Upper lobe of left lung (tissue), 6 donors: ENCODE data around the gene TIMD4. TPM values are rescaled to one million over a fixed set of nuclear protein-coding genes. Genes with fewer than 3 reads are reported as not detected.

Experiments
- ATAC-seq, 2 donors: fragments of 200-7000 bp; cut with Tn5 transposase; one replicate each; pipeline ENCODE4 v1.9.1; 2022; ENCODE audit warnings: mild to moderate bottlenecking in 2 of 2, moderate library complexity in 2 of 2; ENCODE audit not compliant: low FRiP score in 2 of 2
- DNase-seq, 2 donors: peaks; one replicate each; pipeline ENCODE4 v3.0.0-alpha.2; 2019 to 2020
- H3K27ac ChIP-seq, 4 donors: fragments of 200-600 bp; sonication (generic); one replicate each; pipeline ENCODE4 v1.5.1; 2016 to 2019
- H3K27me3 ChIP-seq, 4 donors: fragments of 200-600 bp; sonication (generic); one replicate each; pipeline ENCODE4 v1.5.1; 2017 to 2019
- H3K36me3 ChIP-seq, 4 donors: fragments of 200-600 bp; sonication (generic); one replicate each; pipeline ENCODE4 v1.5.1; 2016 to 2019
- H3K4me1 ChIP-seq, 4 donors: fragments of 200-600 bp; sonication (generic); one replicate each; pipeline ENCODE4 v1.5.1; 2018 to 2019
- H3K4me3 ChIP-seq, 4 donors: fragments of 200-600 bp; sonication (generic); one replicate each; pipeline ENCODE4 v1.5.1; 2017 to 2019; ENCODE audit warnings: mild to moderate bottlenecking in 2 of 4, moderate library complexity in 1 of 4
- H3K9me3 ChIP-seq, 4 donors: fragments of 200-600 bp; sonication (generic); one replicate each; pipeline ENCODE4 v1.5.1; 2018 to 2019
- EP300 ChIP-seq, 4 donors: sonication (generic); formaldehyde crosslinking; IDR thresholded peaks; one replicate each; pipeline ENCODE4 v1.5.1; 2017; ENCODE audit warnings: antibody characterized with exemption in 4 of 4, control low read depth in 2 of 4
- POLR2A ChIP-seq, 4 donors: fragments of 450-650 bp; IDR thresholded peaks; one replicate each; pipeline ENCODE4 v1.5.1; 2016 to 2017; ENCODE audit warnings: antibody characterized with exemption in 4 of 4, mild to moderate bottlenecking in 2 of 4
- POLR2AphosphoS5 ChIP-seq, 2 donors: sonication (generic); formaldehyde crosslinking; IDR thresholded peaks; one replicate each; pipeline ENCODE4 v1.5.1; 2017; ENCODE audit warnings: antibody characterized with exemption in 2 of 2
- WGBS, 2 donors: methylation state at CpG; one replicate each; pipeline ENCODE4 v1.1.5; 2017 to 2018; 5-methylcytosine and 5-hydroxymethylcytosine counted together
- total RNA-seq, 6 donors: library from RNA; depleted of rRNA in 4 of 6; stranded (reverse); fragments of >200 nt in 4 of 6; gene quantifications; one replicate each; pipeline versions ENCODE4 v1.1.0 to v1.2.1, GENCODE V29; 2016 to 2021
- TF ChIP-seq, protein P1 (sequence below), 6 experiments: fragments of 450-650 bp in 4 of 6; fragments of 200-600 bp in 2 of 6; sonication (generic) in 2 of 6; IDR thresholded peaks; one replicate each; pipeline ENCODE4 v1.5.1; 2016 to 2019; ENCODE audit warnings: antibody characterized with exemption in 6 of 6
- donor health status: DM: no; HTN: no; CAD: no; lungs with moderate emphysema.
- donor health status: DM: no; HTN: yes; CAD: no; lungs with severe emphysema.

Gene TIMD4
- total RNA-seq, 6 donors from 2014 or later: 0.31 to 0.54 TPM; not detected in 4

DNA sequence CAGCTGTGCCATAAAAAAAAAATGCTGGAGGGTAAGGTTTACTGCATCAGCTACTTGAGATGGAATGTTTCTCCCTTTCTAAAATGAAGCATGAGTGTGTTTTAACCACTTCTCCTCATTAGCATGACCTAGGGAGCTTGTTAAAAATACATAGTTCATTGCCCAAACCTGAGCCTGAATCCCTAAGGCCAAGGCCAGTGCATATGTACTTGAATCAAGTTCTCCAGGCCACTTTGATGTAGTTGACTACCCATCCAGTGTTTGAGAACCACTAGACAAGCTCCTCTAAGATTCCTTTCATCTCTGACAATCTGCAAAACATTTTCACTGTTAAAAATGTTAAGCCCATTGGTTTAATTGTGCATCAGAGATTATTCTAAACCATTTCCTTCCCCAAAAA, 6.7 kb downstream of the TIMD4 start:
- Histone ChIP-seq H3K9me3 (no peaks in the 10 kb centered on the region), H3K27me3 (no peaks in the 10 kb centered on the region), H3K4me1 (no peaks in the 10 kb centered on the region), H3K27ac (no peak overlapping the region), H3K4me3 (no peak overlapping the region), H3K36me3 (no peaks in the 10 kb centered on the region)
- no peak for TF ChIP-seq POLR2AphosphoS5 (IDR thresholded peaks at IDR 0.05)
- TF ChIP-seq, protein P1, sequence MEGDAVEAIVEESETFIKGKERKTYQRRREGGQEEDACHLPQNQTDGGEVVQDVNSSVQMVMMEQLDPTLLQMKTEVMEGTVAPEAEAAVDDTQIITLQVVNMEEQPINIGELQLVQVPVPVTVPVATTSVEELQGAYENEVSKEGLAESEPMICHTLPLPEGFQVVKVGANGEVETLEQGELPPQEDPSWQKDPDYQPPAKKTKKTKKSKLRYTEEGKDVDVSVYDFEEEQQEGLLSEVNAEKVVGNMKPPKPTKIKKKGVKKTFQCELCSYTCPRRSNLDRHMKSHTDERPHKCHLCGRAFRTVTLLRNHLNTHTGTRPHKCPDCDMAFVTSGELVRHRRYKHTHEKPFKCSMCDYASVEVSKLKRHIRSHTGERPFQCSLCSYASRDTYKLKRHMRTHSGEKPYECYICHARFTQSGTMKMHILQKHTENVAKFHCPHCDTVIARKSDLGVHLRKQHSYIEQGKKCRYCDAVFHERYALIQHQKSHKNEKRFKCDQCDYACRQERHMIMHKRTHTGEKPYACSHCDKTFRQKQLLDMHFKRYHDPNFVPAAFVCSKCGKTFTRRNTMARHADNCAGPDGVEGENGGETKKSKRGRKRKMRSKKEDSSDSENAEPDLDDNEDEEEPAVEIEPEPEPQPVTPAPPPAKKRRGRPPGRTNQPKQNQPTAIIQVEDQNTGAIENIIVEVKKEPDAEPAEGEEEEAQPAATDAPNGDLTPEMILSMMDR (IDR thresholded peaks at IDR 0.05): no peak
- no peak for TF ChIP-seq POLR2A (IDR thresholded peaks at IDR 0.05)
- TF ChIP-seq EP300 (IDR thresholded peaks at IDR 0.05): no peak
- no peak for DNase-seq
- no peak for ATAC-seq

GRCh38 chr5:156951359-156951758, 11.7 kb downstream of the TIMD4 start:
- no peak for TF ChIP-seq POLR2AphosphoS5 (IDR thresholded peaks at IDR 0.05)
- TF ChIP-seq, protein P1 (IDR thresholded peaks at IDR 0.05): no peak
- no peak for TF ChIP-seq EP300 (IDR thresholded peaks at IDR 0.05)
- no peak for TF ChIP-seq POLR2A (IDR thresholded peaks at IDR 0.05)
- ATAC-seq (no peak), DNase-seq (no peak)
- no peaks in the 10 kb centered on the region for H3K36me3 ChIP-seq
- H3K4me3 ChIP-seq: no peak overlapping the region
- no peaks in the 10 kb centered on the region for H3K4me1 ChIP-seq
- 90 to 94% methylated on average over 13 of the region's 13 CpGs for WGBS, 2 donors
- no peaks in the 10 kb centered on the region for H3K9me3 ChIP-seq
- no peak overlapping the region for H3K27ac ChIP-seq
- H3K27me3 ChIP-seq: no peaks in the 10 kb centered on the region

- DNase-seq (no peak), ATAC-seq (no peak)
- no peaks in the 10 kb centered on the region for H3K9me3 ChIP-seq
- no peak for TF ChIP-seq EP300 (IDR thresholded peaks at IDR 0.05)
- TF ChIP-seq POLR2A (IDR thresholded peaks at IDR 0.05): no peak
- TF ChIP-seq, protein P1 (IDR thresholded peaks at IDR 0.05): no peak
- no peak for TF ChIP-seq POLR2AphosphoS5 (IDR thresholded peaks at IDR 0.05)
- H3K4me1 ChIP-seq: no peaks in the 10 kb centered on the region
- no peak overlapping the region for H3K27ac ChIP-seq
- H3K4me3 ChIP-seq: no peak overlapping the region
- H3K36me3 ChIP-seq: no peaks in the 10 kb centered on the region
- WGBS, 2 donors: 58 to 77% methylated on average over 3 of the region's 3 CpGs
- no peaks in the 10 kb centered on the region for H3K27me3 ChIP-seq
Measured at GRCh38 chr5:156950716-156951115, 12.3 kb downstream of the TIMD4 start.

- DNase-seq (no peak), ATAC-seq (no peak)
- no peaks in the 10 kb centered on the region for H3K27me3 ChIP-seq
- no peaks in the 10 kb centered on the region for H3K36me3 ChIP-seq
- TF ChIP-seq, protein P1 (IDR thresholded peaks at IDR 0.05): no peak
- TF ChIP-seq POLR2A (IDR thresholded peaks at IDR 0.05) (no peak), EP300 (IDR thresholded peaks at IDR 0.05) (no peak), POLR2AphosphoS5 (IDR thresholded peaks at IDR 0.05) (no peak)
- H3K4me1 ChIP-seq: no peaks in the 10 kb centered on the region
- no peaks in the 10 kb centered on the region for H3K9me3 ChIP-seq
- no peak overlapping the region for H3K4me3 ChIP-seq
- H3K27ac ChIP-seq: no peak overlapping the region
Measured at GRCh38 chr5:156949424-156949823, 13.6 kb downstream of the TIMD4 start.

GRCh38 chr5:156947925-156948324, 15.1 kb downstream of the TIMD4 start:
- Histone ChIP-seq H3K9me3 (no peaks in the 10 kb centered on the region), H3K4me3 (no peak overlapping the region), H3K4me1 (no peaks in the 10 kb centered on the region), H3K27ac (no peak overlapping the region), H3K36me3 (no peaks in the 10 kb centered on the region), H3K27me3 (no peaks in the 10 kb centered on the region)
- ATAC-seq (no peak), DNase-seq (no peak)
- TF ChIP-seq, protein P1 (IDR thresholded peaks at IDR 0.05): no peak
- TF ChIP-seq EP300 (IDR thresholded peaks at IDR 0.05): no peak
- TF ChIP-seq POLR2A (IDR thresholded peaks at IDR 0.05): no peak
- TF ChIP-seq POLR2AphosphoS5 (IDR thresholded peaks at IDR 0.05): no peak
- 69 to 73% methylated on average over 3 of the region's 3 CpGs for WGBS, 2 donors
